GM12878 (cell line): ENCODE results near the gene RRAD. TPM values are rescaled to one million over a fixed set of nuclear protein-coding genes. Genes with fewer than 3 reads are reported as not detected.

Experiments used
- ATAC-seq: fragments of 200-7000 bp; cut with Tn5 transposase; 3 replicates; pipeline ENCODE4 v1.9.1; 2020; ENCODE audit warnings: mild to moderate bottlenecking, moderate library complexity
- BruUV-seq: library from RNA; stranded (reverse); fragments of 400-500 nt; replicated peaks from 2 replicates; lab custom pipeline; 2021; lab: Mats Ljungman, UMichigan
- CTCF ChIA-PET: fragments of 300-600 bp; sonication (Branson Sonifier 250); formaldehyde crosslinking; extraction: SDS; loops from one replicate; lab custom pipeline; 2021; ENCODE audit warnings: inconsistent platforms; lab: Yijun Ruan, JAX
- POLR2A ChIA-PET: fragments of 350-600 bp; formaldehyde crosslinking; extraction: SDS; loops from one replicate; lab custom pipeline; 2021; ENCODE audit warnings: inconsistent platforms; lab: Charles Lee
- RAD21 ChIA-PET: fragments of 300-600 bp; sonication (Branson Sonifier 250); formaldehyde crosslinking; loops from one replicate; lab custom pipeline; 2023; ENCODE audit warnings: antibody characterized with exemption; ENCODE audit not compliant: unreplicated experiment; lab: Charles Lee
- SMC1A ChIA-PET: fragments of 300-600 bp; sonication (Branson Sonifier 250); formaldehyde crosslinking; loops from one replicate; lab custom pipeline; 2023; ENCODE audit not compliant: unreplicated experiment, uncharacterized antibody; lab: Charles Lee
- DNase-seq: peaks from one replicate; pipeline ENCODE4 v3.0.0-alpha.2; 2011; ENCODE audit warnings: low read depth, low spot score
- FAIRE-seq: peaks from 3 replicates; lab custom pipeline; 2011; peaks lifted over from hg19 to GRCh38; lab: Jason Lieb, UNC
- H2AFZ ChIP-seq: 2 replicates; pipeline ENCODE4 v1.6.0; 2011; ENCODE audit warnings: low read depth, low read length, control low read depth; ENCODE audit not compliant: control insufficient read depth
- H3K27ac ChIP-seq: 2 replicates; pipeline ENCODE4 v1.5.1; 2011; ENCODE audit warnings: control low read depth; ENCODE audit not compliant: control insufficient read depth, insufficient read depth
- H3K27me3 ChIP-seq, 2 experiments: replicated peaks in 1 of 2; 2 replicates each; pipeline versions ENCODE4 v1.6.0 to v1.6.1; 2011; ENCODE audit warnings: low read length in 1 of 2; ENCODE audit not compliant: control insufficient read depth in 2 of 2, insufficient read depth in 2 of 2
- H3K36me3 ChIP-seq, 2 experiments: 2 replicates each; pipeline ENCODE4 v1.5.1; 2011; ENCODE audit warnings: low read length in 1 of 2; ENCODE audit not compliant: control insufficient read depth in 2 of 2, insufficient read depth in 2 of 2
- H3K4me1 ChIP-seq: 2 replicates; pipeline ENCODE4 v1.6.1; 2011; ENCODE audit warnings: mild to moderate bottlenecking, low read length, moderate library complexity, mixed read lengths; ENCODE audit not compliant: control insufficient read depth, insufficient read depth
- H3K4me2 ChIP-seq: 2 replicates; pipeline ENCODE4 v1.6.0; 2011; ENCODE audit warnings: control low read depth; ENCODE audit not compliant: control insufficient read depth, insufficient read depth
- H3K4me3 ChIP-seq: fragments of 200-600 bp; sonication (generic); 2 replicates; pipeline ENCODE4 v1.5.1; 2016
- H3K79me2 ChIP-seq: 2 replicates; pipeline ENCODE4 v1.6.0; 2011; ENCODE audit warnings: low read length; ENCODE audit not compliant: control insufficient read depth, insufficient read depth
- H3K9ac ChIP-seq: 2 replicates; pipeline ENCODE4 v1.8.0; 2011; ENCODE audit warnings: low read length, control low read depth, mixed read lengths; ENCODE audit not compliant: control insufficient read depth, insufficient read depth
- H3K9me3 ChIP-seq: replicated peaks from 3 replicates; pipeline ENCODE4 v1.5.1; 2011; ENCODE audit warnings: mild to moderate bottlenecking, low read length; ENCODE audit not compliant: control insufficient read depth, insufficient read depth
- H4K20me1 ChIP-seq: 2 replicates; pipeline ENCODE4 v1.6.0; 2011; ENCODE audit not compliant: control insufficient read depth, insufficient read depth
- ATF7 ChIP-seq: fragments of 450-650 bp; IDR thresholded peaks from 2 replicates; pipeline ENCODE4 v1.6.1; 2016; ENCODE audit warnings: low read depth, mild to moderate bottlenecking
- BACH1 ChIP-seq: fragments of 450-650 bp; IDR thresholded peaks from 2 replicates; pipeline ENCODE4 v1.6.1; 2017; ENCODE audit warnings: mild to moderate bottlenecking, borderline replicate concordance
- CBX5 ChIP-seq: sonication (generic); IDR thresholded peaks from 2 replicates; pipeline ENCODE4 v1.6.1; 2016; ENCODE audit warnings: low read depth, moderate library complexity, mild to moderate bottlenecking, inconsistent platforms
- E4F1 ChIP-seq: fragments of 450-650 bp; IDR thresholded peaks from 2 replicates; pipeline ENCODE4 v1.6.1; 2018; ENCODE audit warnings: borderline replicate concordance, mild to moderate bottlenecking; ENCODE audit not compliant: partially characterized antibody
- EED ChIP-seq: sonication (generic); IDR thresholded peaks from 2 replicates; pipeline ENCODE4 v1.6.1; 2016; ENCODE audit warnings: antibody characterized with exemption, low read depth
- GATAD2B ChIP-seq: fragments of 450-650 bp; conservative IDR thresholded peaks from 2 replicates; pipeline ENCODE4 v1.6.1; 2017; ENCODE audit warnings: low read depth, mild to moderate bottlenecking, moderate library complexity
- JUND ChIP-seq: IDR thresholded peaks from 2 replicates; pipeline ENCODE4 v1.6.1; 2012; ENCODE audit warnings: low read depth, mild to moderate bottlenecking, low read length, improper control_type of control experiment, moderate library complexity
- MTA3 ChIP-seq: IDR thresholded peaks from 2 replicates; pipeline ENCODE4 v1.6.1; 2012; ENCODE audit warnings: low read length, inconsistent platforms, borderline replicate concordance
- NFXL1 ChIP-seq: fragments of 450-650 bp; IDR thresholded peaks from 2 replicates; pipeline ENCODE4 v1.6.1; 2017; ENCODE audit warnings: antibody characterized with exemption, mild to moderate bottlenecking, borderline replicate concordance
- NRF1 ChIP-seq: conservative IDR thresholded peaks from 2 replicates; pipeline ENCODE4 v1.6.1; 2011; ENCODE audit warnings: mild to moderate bottlenecking, low read depth, low read length, improper control_type of control experiment
- PAX8 ChIP-seq: fragments of 450-650 bp; IDR thresholded peaks from 2 replicates; pipeline ENCODE4 v1.6.1; 2017; ENCODE audit warnings: mild to moderate bottlenecking, moderate library complexity
- POLR2A ChIP-seq: IDR thresholded peaks from 2 replicates; pipeline ENCODE4 v1.6.1; 2011; ENCODE audit warnings: low read depth, mild to moderate bottlenecking, low read length
- SIN3A ChIP-seq: IDR thresholded peaks from 2 replicates; pipeline ENCODE4 v1.6.1; 2012; ENCODE audit warnings: low read depth, low read length, improper control_type of control experiment
- SREBF1 ChIP-seq: IDR thresholded peaks from 2 replicates; pipeline ENCODE4 v1.6.1; 2012; ENCODE audit warnings: mild to moderate bottlenecking, low read length
- SRF ChIP-seq, 2 experiments: IDR thresholded peaks; 2 replicates each; pipeline ENCODE4 v1.6.1; 2011; ENCODE audit warnings: low read depth in 2 of 2, low read length in 2 of 2, mild to moderate bottlenecking in 1 of 2, moderate library complexity in 1 of 2
- STAT1 ChIP-seq: fragments of 450-650 bp; conservative IDR thresholded peaks from 2 replicates; pipeline ENCODE4 v1.6.1; 2014; ENCODE audit warnings: antibody characterized with exemption, mild to moderate bottlenecking
- WRNIP1 ChIP-seq: IDR thresholded peaks from 2 replicates; pipeline ENCODE4 v1.6.1; 2011; ENCODE audit warnings: low read depth, low read length, improper control_type of control experiment, borderline replicate concordance
- WGBS: methylation state at CpG from one replicate; pipeline ENCODE4 v1.1.6; 2016; ENCODE audit warnings: low lambda C conversion rate; ENCODE audit not compliant: insufficient replicate concordance, insufficient coverage; ENCODE audit errors: missing lambda C conversion rate; 5-methylcytosine and 5-hydroxymethylcytosine counted together
- in situ Hi-C: fragments of 300-500 bp; cut with MboI; formaldehyde crosslinking; loops from 9 replicates; pipeline ENCODE4 v1.14.3; 2018; ENCODE audit warnings: mixed read lengths
- intact Hi-C: fragments of 100-400 bp; cut with micrococcal nuclease; formaldehyde crosslinking; loops from one replicate; pipeline ENCODE4 v1.14.2; 2022; ENCODE audit not compliant: unreplicated experiment
- polyA plus RNA-seq, 11 experiments: library from polyadenylated mRNA; depleted of rRNA in 4 of 11; unstranded in 6 of 11; stranded (reverse) in 5 of 11; fragments of >200 nt; fragmentation: Nextera tagmentation in 4 of 11; fragmentation: Illumina TruSeq in 1 of 11; extraction: Ambion mirVana in 4 of 11; extraction: Trizol in 1 of 11; gene quantifications; 1 replicate in 1 of 11; 2 replicates in 10 of 11; pipeline versions ENCODE4 v1.2.1 to v1.2.3, GENCODE V29; 2011 to 2016; ENCODE audit warnings: inconsistent platforms in 2 of 11, missing spikeins in 2 of 11, low read depth in 1 of 11
- total RNA-seq, 4 experiments: library from RNA; depleted of rRNA in 3 of 4; stranded (reverse); fragments of >200 nt in 3 of 4; fragmentation: Illumina TruSeq in 1 of 4; extraction: Trizol in 1 of 4; gene quantifications; 2 replicates each; pipeline versions ENCODE4 v1.2.1 to v1.2.3, GENCODE V29; 2013 to 2021
- TF ChIP-seq, protein P1 (sequence below): IDR thresholded peaks from 2 replicates; pipeline ENCODE4 v1.6.1; 2011; ENCODE audit warnings: low read depth, low read length, improper control_type of control experiment, borderline replicate concordance

Gene RRAD
- total and polyA plus RNA-seq, 10 of the 15 experiments (the other 5 are each of a cell fraction or from before 2014, with no cell fraction given) = 0.11 to 8.5 (median 2.8) TPM

- H3K27me3 ChIP-seq = no peaks in the 10 kb centered on the region
- SMC1A ChIA-PET = interaction anchor here (1.3 to 3.0 kb wide), 2 partner anchors 10 to 33 kb away, joined by 4 to 9 read pairs; no protein-coding TSS in a partner anchor
- no peak for ATAC-seq
- RAD21 ChIA-PET = interaction anchor here (1.0 to 1.9 kb wide), 6 partner anchors 15 to 258 kb away, joined by 3 to 6 read pairs (median 4); partner anchors contain the start of gene PDP2
- H3K27ac ChIP-seq = no peak overlapping the region
- no peak for FAIRE-seq
- WGBS = 54% methylated on average over 3 of the region's 3 CpGs
- H3K79me2 ChIP-seq = no peaks in the 10 kb centered on the region
- TF ChIP-seq STAT1 (no peak), CBX5 (no peak), E4F1 (no peak), SRF (IDR thresholded peaks at IDR 0.05; ENCODE audit: low read depth in 2 of 2, low read length in 2 of 2) (no peak), POLR2A (no peak), SREBF1 (no peak), MTA3 (no peak), NFXL1 (no peak), BACH1 (no peak), EED (no peak), PAX8 (no peak), JUND (no peak), SIN3A (no peak), ATF7 (no peak), GATAD2B (no peak), WRNIP1 (no peak), NRF1 (no peak)
- TF ChIP-seq, protein P1, sequence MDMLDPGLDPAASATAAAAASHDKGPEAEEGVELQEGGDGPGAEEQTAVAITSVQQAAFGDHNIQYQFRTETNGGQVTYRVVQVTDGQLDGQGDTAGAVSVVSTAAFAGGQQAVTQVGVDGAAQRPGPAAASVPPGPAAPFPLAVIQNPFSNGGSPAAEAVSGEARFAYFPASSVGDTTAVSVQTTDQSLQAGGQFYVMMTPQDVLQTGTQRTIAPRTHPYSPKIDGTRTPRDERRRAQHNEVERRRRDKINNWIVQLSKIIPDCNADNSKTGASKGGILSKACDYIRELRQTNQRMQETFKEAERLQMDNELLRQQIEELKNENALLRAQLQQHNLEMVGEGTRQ = no peak
- H2AFZ ChIP-seq = no peak overlapping the region
- H3K9ac ChIP-seq = no peak overlapping the region
- BruUV-seq = no TSS peak
- CTCF ChIA-PET = interaction anchor here (0.6 to 9.7 kb wide), 10 partner anchors 12 to 89 kb away, joined by 3 to 77 read pairs (median 5); partner anchors contain the start of gene RRAD
- no peak overlapping the region for H3K4me3 ChIP-seq
- H3K36me3 ChIP-seq = no peaks in the 10 kb centered on the region
- no peak overlapping the region for H3K4me2 ChIP-seq
- no peaks in the 10 kb centered on the region for H4K20me1 ChIP-seq
- no peak for DNase-seq
- no peaks in the 10 kb centered on the region for H3K9me3 ChIP-seq
- POLR2A ChIA-PET = interaction anchor here (1.0 kb wide), 1 partner anchor 14 kb away, joined by 3 read pairs; no protein-coding TSS in a partner anchor
- intact Hi-C loops = loop anchor here (1.0 kb wide), 2 partner anchors 32 to 51 kb away; no protein-coding TSS in a partner anchor
- in situ Hi-C loops = no loop called here
- no peaks in the 10 kb centered on the region; the same call in 1 of the 2 replicates for H3K4me1 ChIP-seq
Measured at GRCh38 chr16:66895999-66896398, 29.3 kb downstream of the RRAD start.
